GM19395 (cell line): ENCODE measurements around the gene ARL13B.

Experiments used
- ATAC-seq: cut with Tn5 transposase; IDR thresholded peaks from one replicate; pipeline ENCODE4 v1.9.1; 2021; ENCODE audit warnings: mild to moderate bottlenecking, moderate library complexity; ENCODE audit not compliant: unreplicated experiment

Gene ARL13B

GRCh38 chr3:94098452-94098851, 118.5 kb downstream of the ARL13B start:
- ATAC-seq: no peak

DNA sequence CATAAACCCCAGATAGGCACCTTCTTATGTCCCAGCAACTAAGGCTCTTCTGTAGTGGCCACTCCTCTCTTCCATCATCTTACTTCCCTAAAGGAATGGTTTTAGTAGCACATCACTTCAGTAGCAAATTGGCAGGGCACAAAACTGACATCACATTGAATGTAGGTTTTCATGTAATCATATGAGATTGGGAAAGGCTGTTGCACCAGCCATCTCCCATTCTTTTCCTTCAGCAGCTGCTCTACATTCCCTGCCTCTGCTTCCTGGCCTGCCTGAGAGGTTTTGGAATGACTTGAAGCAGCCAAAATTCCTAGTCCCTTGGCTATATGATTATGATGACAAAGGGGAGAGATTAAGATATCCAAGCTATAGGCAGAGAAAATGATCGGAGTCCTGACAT, 119.4 kb downstream of the ARL13B start:
- ATAC-seq: no peak

GRCh38 chr3:94101860-94102259, 121.9 kb downstream of the ARL13B start:
- ATAC-seq: no peak
